ENCODE measurements around the gene TRIO.

TRIO gene

GRCh38 chr5:14172149-14172795, 29.1 kb downstream of the TRIO start:
- 0 out of 2 replicates have a peak overlapping the region, but pooled peaks have one; percentile 23 for H3K9ac ChIP-seq
- no peaks in the 10 kb centered on the region for H3K27me3 ChIP-seq
- H3K4me2 ChIP-seq = peak overlapping the region; percentile 78
- H3K36me3 ChIP-seq = no peaks in the 10 kb centered on the region
- peak overlapping the region; percentile 25; the same call in 1 of the 2 replicates for H3K27ac ChIP-seq
- peaks cover 69% of the 10 kb centered on the region for H3K4me1 ChIP-seq
- no peaks in the 10 kb centered on the region for H3K9me3 ChIP-seq
- no peak for TF ChIP-seq Cebpa-rat (IDR thresholded peaks at IDR 0.05)
- H3K4me3 ChIP-seq = no peak overlapping the region
- peaks cover 100% of the 10 kb centered on the region for H4K20me1 ChIP-seq

DNA sequence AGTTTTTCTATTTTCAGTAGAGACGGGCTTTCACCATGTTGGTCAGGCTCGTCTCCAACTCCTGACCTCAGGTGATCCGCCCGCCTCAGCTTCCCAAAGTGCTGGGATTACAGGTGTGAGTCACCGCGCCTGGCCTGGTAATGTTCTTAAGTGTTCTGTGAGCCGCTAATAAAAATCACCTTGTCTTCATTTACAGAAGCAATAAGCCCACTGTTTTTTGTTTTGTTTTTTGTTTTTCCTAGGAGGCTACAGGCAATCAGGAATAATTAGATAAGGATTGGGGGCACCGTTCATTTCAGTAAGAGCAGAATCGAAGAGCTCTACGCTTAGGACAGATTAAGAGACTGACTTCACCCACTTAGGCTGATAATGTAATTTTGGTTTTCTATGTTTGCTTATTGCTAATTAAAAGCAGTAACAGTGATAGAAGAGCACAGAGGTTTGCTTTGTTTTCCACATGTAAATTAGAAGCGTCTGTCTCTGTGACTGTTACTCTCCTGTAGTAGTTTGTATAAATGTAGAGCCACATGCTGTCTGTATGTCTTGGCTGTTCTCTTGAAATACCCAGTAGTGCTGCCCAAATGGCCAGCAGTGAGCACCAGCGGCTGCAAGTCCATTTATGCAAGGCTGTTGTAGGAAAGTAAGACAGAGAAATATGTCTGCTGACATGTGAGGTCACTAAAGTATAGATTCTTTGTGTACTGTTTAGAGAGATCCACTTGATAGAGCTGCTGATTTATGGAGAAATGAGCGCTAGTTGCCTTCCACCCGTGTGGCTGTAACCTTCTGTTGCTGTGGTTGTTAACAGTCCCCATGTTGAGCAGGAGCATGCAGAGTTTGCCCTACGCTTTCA, 30.5 kb downstream of the TRIO start:
- Histone ChIP-seq H3K27me3 (no peaks in the 10 kb centered on the region), H4K20me1 (peaks cover 100% of the 10 kb centered on the region), H3K4me1 (peaks cover 55% of the 10 kb centered on the region), H3K36me3 (no peaks in the 10 kb centered on the region), H3K4me2 (peak overlapping the region; percentile 78), H3K27ac (peak overlapping the region; percentile 61), H3K9ac (peak overlapping the region; percentile 60), H3K9me3 (no peaks in the 10 kb centered on the region), H3K4me3 (peak overlapping the region; percentile 22; the same call in 1 of the 2 replicates)
- TF ChIP-seq Cebpa-rat (IDR thresholded peaks at IDR 0.05) = no peak

DNA sequence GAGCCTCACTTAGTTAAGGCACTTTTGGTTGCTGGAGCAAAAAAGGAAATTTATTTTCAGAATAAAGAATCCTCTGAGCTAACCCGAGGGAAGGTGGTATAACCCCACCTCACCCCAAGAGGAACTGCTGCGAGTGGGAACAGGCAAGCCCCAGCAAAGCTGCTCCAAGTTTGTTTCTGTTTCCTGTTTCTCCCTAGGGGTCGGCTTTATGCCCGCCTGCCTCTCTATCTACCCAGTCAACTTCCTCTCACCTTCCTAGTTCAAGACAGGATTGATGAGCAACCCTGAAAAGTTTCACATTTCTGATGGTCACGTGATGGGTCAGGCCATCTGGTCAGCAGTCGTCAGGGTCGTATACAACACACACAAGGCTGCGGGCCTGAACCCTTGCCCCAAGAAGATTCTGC, 31.1 kb downstream of the TRIO start:
- Histone ChIP-seq H3K9ac (peak overlapping the region; percentile 60), H3K4me2 (peak overlapping the region; percentile 78), H3K36me3 (no peaks in the 10 kb centered on the region), H3K4me3 (peak overlapping the region; percentile 22; the same call in 1 of the 2 replicates), H3K4me1 (peaks cover 49% of the 10 kb centered on the region), H4K20me1 (peaks cover 100% of the 10 kb centered on the region), H3K27me3 (no peaks in the 10 kb centered on the region), H3K9me3 (no peaks in the 10 kb centered on the region), H3K27ac (peak overlapping the region; percentile 61)
- TF ChIP-seq Cebpa-rat (IDR thresholded peaks at IDR 0.05) = no peak

GRCh38 chr5:14175381-14175780, 32.2 kb downstream of the TRIO start:
- Histone ChIP-seq H3K9ac (no peak overlapping the region), H3K4me2 (no peak overlapping the region), H3K36me3 (no peaks in the 10 kb centered on the region), H4K20me1 (peaks cover 100% of the 10 kb centered on the region), H3K27me3 (no peaks in the 10 kb centered on the region), H3K27ac (no peak overlapping the region), H3K4me3 (no peak overlapping the region), H3K9me3 (no peaks in the 10 kb centered on the region), H3K4me1 (peaks cover 42% of the 10 kb centered on the region)
- no peak for TF ChIP-seq Cebpa-rat (IDR thresholded peaks at IDR 0.05)

DNA sequence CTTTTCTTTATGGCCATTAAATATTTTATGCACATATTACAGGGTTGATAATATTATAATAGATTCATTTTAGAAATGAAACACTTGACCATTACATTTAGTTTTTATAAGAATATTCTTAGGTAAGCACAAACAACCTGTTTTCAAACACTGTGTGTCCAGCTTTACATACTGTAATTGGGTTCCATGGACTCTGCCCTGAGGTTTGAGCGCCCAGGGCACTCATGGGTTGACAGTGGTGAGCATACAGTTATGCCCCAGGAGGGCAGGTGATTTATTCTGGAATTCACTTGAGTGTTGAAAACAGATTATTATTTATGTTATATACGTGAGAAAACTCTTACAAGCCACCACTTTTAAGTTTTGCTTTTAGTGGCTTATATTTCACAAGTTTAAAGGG, 33.7 kb downstream of the TRIO start:
- no peaks in the 10 kb centered on the region for H3K27me3 ChIP-seq
- H3K36me3 ChIP-seq = no peaks in the 10 kb centered on the region
- no peak overlapping the region for H3K4me2 ChIP-seq
- no peaks in the 10 kb centered on the region for H3K9me3 ChIP-seq
- H3K9ac ChIP-seq = no peak overlapping the region
- no peak overlapping the region for H3K27ac ChIP-seq
- no peak for TF ChIP-seq Cebpa-rat (IDR thresholded peaks at IDR 0.05)
- peaks cover 37% of the 10 kb centered on the region for H3K4me1 ChIP-seq
- no peak overlapping the region for H3K4me3 ChIP-seq
- H4K20me1 ChIP-seq = peaks cover 100% of the 10 kb centered on the region

GRCh38 chr5:14177634-14178033, 34.5 kb downstream of the TRIO start:
- Histone ChIP-seq H3K27me3 (no peaks in the 10 kb centered on the region), H3K9me3 (no peaks in the 10 kb centered on the region), H4K20me1 (peaks cover 100% of the 10 kb centered on the region), H3K4me3 (no peak overlapping the region), H3K9ac (no peak overlapping the region), H3K36me3 (no peaks in the 10 kb centered on the region), H3K27ac (no peak overlapping the region), H3K4me2 (no peak overlapping the region), H3K4me1 (peaks cover 34% of the 10 kb centered on the region)
- TF ChIP-seq Cebpa-rat (IDR thresholded peaks at IDR 0.05) = no peak

DNA sequence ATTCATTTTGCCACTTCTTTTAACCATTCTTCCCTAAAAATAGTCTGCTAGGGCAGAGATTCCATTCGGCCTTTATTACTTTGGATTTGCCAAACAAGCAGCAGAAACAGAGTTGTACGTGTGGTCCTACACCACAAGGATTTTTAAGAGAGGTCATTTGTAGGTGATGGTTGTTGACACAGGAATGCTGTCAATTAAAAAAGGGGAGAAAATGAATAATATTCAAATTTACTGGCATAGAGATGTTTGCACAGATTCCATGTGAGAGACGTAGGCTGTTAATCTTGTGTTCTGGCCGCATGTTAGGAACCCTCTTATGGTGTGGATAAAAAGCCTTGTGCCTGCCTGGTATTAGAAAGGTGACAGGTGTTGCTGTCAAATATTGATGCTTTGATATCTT, 34.9 kb downstream of the TRIO start:
- H3K27me3 ChIP-seq = no peaks in the 10 kb centered on the region
- peaks cover 34% of the 10 kb centered on the region for H3K4me1 ChIP-seq
- TF ChIP-seq Cebpa-rat (IDR thresholded peaks at IDR 0.05) = no peak
- H3K4me2 ChIP-seq = no peak overlapping the region
- H3K27ac ChIP-seq = no peak overlapping the region
- no peak overlapping the region for H3K9ac ChIP-seq
- H3K36me3 ChIP-seq = no peaks in the 10 kb centered on the region
- peaks cover 100% of the 10 kb centered on the region for H4K20me1 ChIP-seq
- H3K4me3 ChIP-seq = no peak overlapping the region
- no peaks in the 10 kb centered on the region for H3K9me3 ChIP-seq

- Histone ChIP-seq H4K20me1 (peaks cover 100% of the 10 kb centered on the region), H3K4me3 (no peak overlapping the region), H3K4me2 (no peak overlapping the region)
Measured at GRCh38 chr5:14178671-14179211, 35.6 kb downstream of the TRIO start.

DNA sequence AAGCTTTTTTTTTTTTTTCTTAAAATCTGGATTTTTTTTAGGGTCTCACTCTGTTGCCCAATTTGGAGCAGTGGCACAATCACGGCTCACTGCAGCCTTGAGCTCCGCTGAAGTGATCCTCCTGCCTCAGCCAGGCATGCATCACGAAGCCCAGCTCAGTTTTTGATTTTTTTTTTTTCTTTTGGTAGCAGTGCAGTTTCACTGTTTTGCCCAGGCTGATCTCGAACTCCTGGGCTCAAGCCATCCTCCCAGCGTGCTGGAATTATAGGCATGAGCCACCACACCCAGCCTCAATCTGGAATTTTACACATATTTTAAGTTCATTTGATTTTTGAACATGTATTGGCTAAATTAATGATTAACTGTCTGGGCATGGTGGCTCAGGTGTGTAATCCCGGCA, 36.3 kb downstream of the TRIO start:
- TF ChIP-seq Cebpa-rat (IDR thresholded peaks at IDR 0.05) = no peak
- no peak overlapping the region for H3K4me3 ChIP-seq
- H3K4me2 ChIP-seq = no peak overlapping the region

More at GRCh38 chr5:14178671-14179211, 35.6 kb downstream of the TRIO start:
- Histone ChIP-seq H3K4me1 (peaks cover 29% of the 10 kb centered on the region), H3K9me3 (no peaks in the 10 kb centered on the region), H3K27me3 (no peaks in the 10 kb centered on the region), H3K36me3 (no peaks in the 10 kb centered on the region), H3K9ac (no peak overlapping the region), H3K27ac (no peak overlapping the region)
- no peak for TF ChIP-seq Cebpa-rat (IDR thresholded peaks at IDR 0.05)

DNA sequence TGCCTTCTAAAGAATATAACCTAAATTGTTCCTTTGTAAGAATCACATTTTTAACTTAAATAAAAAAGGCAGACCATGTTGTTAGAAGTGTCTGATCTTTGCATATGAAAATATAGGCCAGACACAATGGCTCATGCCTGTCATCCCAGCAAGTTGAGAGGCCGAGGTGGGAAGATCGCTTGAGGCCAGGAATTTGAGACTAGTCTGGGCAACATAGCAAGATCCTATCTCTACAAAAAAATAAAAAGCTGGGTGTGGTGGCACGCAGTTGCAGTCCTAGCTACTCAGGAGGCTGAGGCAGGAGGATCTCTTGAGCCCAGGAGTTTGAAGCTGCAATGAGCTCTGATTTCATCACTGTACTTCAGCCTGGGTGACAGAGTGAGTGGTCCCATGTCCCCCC, 37.3 kb downstream of the TRIO start:
- Histone ChIP-seq H3K9ac (no peak overlapping the region), H4K20me1 (peaks cover 100% of the 10 kb centered on the region), H3K27ac (no peak overlapping the region), H3K4me2 (no peak overlapping the region), H3K4me3 (no peak overlapping the region), H3K9me3 (no peaks in the 10 kb centered on the region), H3K4me1 (peaks cover 32% of the 10 kb centered on the region), H3K36me3 (no peaks in the 10 kb centered on the region), H3K27me3 (no peaks in the 10 kb centered on the region)
- TF ChIP-seq Cebpa-rat (IDR thresholded peaks at IDR 0.05) = no peak

More for the DNA sequence above, 36.3 kb downstream of the TRIO start:
- peaks cover 100% of the 10 kb centered on the region for H4K20me1 ChIP-seq
- H3K27me3 ChIP-seq = no peaks in the 10 kb centered on the region
- peaks cover 28% of the 10 kb centered on the region for H3K4me1 ChIP-seq
- H3K9me3 ChIP-seq = no peaks in the 10 kb centered on the region
- no peak overlapping the region for H3K9ac ChIP-seq
- H3K36me3 ChIP-seq = no peaks in the 10 kb centered on the region
- no peak overlapping the region for H3K27ac ChIP-seq

Data from BLaER1 (cell line).